OCI-LY1 (cell line): ENCODE results near the gene NUTM1.
"Not testable (repeated sequence)": the region's sequence is repeated elsewhere in the genome, so short reads cannot be mapped to it uniquely, and the experiment has no call there.

Experiments
- H2AFZ ChIP-seq: fragments of 200-600 bp; sonication (generic), shearing (Covaris generic); 2 replicates; pipeline ENCODE4 v1.6.0; 2014; ENCODE audit warnings: antibody characterized with exemption, mild to moderate bottlenecking, low read length
- H3F3A ChIP-seq: fragments of 200-600 bp; sonication (generic), shearing (Covaris generic); 2 replicates; pipeline ENCODE4 v1.6.0; 2014; ENCODE audit warnings: mild to moderate bottlenecking, antibody characterized with exemption, low read length, moderate library complexity; ENCODE audit not compliant: insufficient read depth
- H3K27ac ChIP-seq: fragments of 200-600 bp; sonication (generic); 2 replicates; pipeline ENCODE4 v1.5.1; 2014; ENCODE audit warnings: low read length, mixed run types, mild to moderate bottlenecking, low read depth; ENCODE audit not compliant: poor library complexity, severe bottlenecking
- H3K27me3 ChIP-seq: fragments of 200-600 bp; sonication (generic); 2 replicates; pipeline ENCODE4 v1.6.0; 2014; ENCODE audit warnings: antibody characterized with exemption, mild to moderate bottlenecking, low read length, moderate library complexity; ENCODE audit not compliant: insufficient read depth
- H3K36me3 ChIP-seq: fragments of 200-600 bp; sonication (generic); 2 replicates; pipeline ENCODE4 v1.6.1; 2014; ENCODE audit warnings: mild to moderate bottlenecking, antibody characterized with exemption, low read length, moderate library complexity, mixed read lengths; ENCODE audit not compliant: insufficient read depth
- H3K4me1 ChIP-seq: fragments of 200-600 bp; sonication (generic); 2 replicates; pipeline ENCODE4 v1.5.1; 2014; ENCODE audit warnings: mild to moderate bottlenecking, low read length, moderate library complexity; ENCODE audit not compliant: insufficient read depth, severe bottlenecking
- H3K4me2 ChIP-seq: fragments of 200-600 bp; sonication (generic), shearing (Covaris generic); 2 replicates; pipeline ENCODE4 v1.6.1; 2014; ENCODE audit warnings: low read length
- H3K4me3 ChIP-seq: fragments of 200-600 bp; sonication (generic); 2 replicates; pipeline ENCODE4 v1.5.1; 2014; ENCODE audit warnings: low read length, low read depth, mild to moderate bottlenecking, mixed read lengths; ENCODE audit not compliant: poor library complexity, severe bottlenecking
- H3K79me2 ChIP-seq: fragments of 200-600 bp; shearing (Covaris generic); 2 replicates; pipeline ENCODE4 v1.6.1; 2016; ENCODE audit warnings: mixed run types, low read length, mixed read lengths; ENCODE audit not compliant: insufficient read depth
- H3K9ac ChIP-seq: fragments of 200-600 bp; sonication (generic), shearing (Covaris generic); 2 replicates; pipeline ENCODE4 v1.6.1; 2014; ENCODE audit warnings: mild to moderate bottlenecking, low read length, mixed read lengths
- H3K9me2 ChIP-seq: fragments of 200-600 bp; sonication (generic), shearing (Covaris generic); 2 replicates; pipeline ENCODE4 v1.6.1; 2014; ENCODE audit warnings: low read depth, mild to moderate bottlenecking, low read length, mixed read lengths
- H3K9me3 ChIP-seq: fragments of 200-600 bp; shearing (Covaris generic); 2 replicates; pipeline ENCODE4 v1.6.1; 2014; ENCODE audit warnings: low read length, mixed read lengths
- H4K20me1 ChIP-seq: fragments of 200-600 bp; sonication (generic), shearing (Covaris generic); 2 replicates; pipeline ENCODE4 v1.6.0; 2016; ENCODE audit warnings: mild to moderate bottlenecking, low read length; ENCODE audit not compliant: insufficient read depth
- CTCF ChIP-seq: fragments of 200-600 bp; sonication (generic), shearing (Covaris generic); IDR thresholded peaks from 2 replicates; pipeline ENCODE4 v1.5.1; 2017; ENCODE audit warnings: mild to moderate bottlenecking, antibody characterized with exemption, low read length, moderate library complexity, mixed read lengths
- EZH2 ChIP-seq: fragments of 200-600 bp; sonication (generic), shearing (Covaris generic); IDR thresholded peaks from 2 replicates; pipeline ENCODE4 v1.8.0; 2017; ENCODE audit warnings: borderline replicate concordance, mixed run types, mild to moderate bottlenecking, antibody characterized with exemption, low read length, moderate library complexity, mixed read lengths

The NUTM1 gene

GRCh38 chr15:34347951-34348638 is 5.0 kb downstream of the NUTM1 start:
- TF ChIP-seq CTCF, result no peak
- no peak for TF ChIP-seq EZH2
- Histone ChIP-seq H3F3A (no peaks in the 10 kb centered on the region), H3K79me2 (no peaks in the 10 kb centered on the region), H3K9me3 (no peaks in the 10 kb centered on the region), H3K27me3 (peaks cover 5% of the 10 kb centered on the region; the same call in 1 of the 2 replicates), H3K9ac (no peak overlapping the region), H3K4me3 (no peak overlapping the region), H2AFZ (no peak overlapping the region), H3K36me3 (no peaks in the 10 kb centered on the region), H3K4me1 (no peaks in the 10 kb centered on the region), H3K9me2 (no peaks in the 10 kb centered on the region), H3K4me2 (no peak overlapping the region), H3K27ac (no peak overlapping the region), H4K20me1 (no peaks in the 10 kb centered on the region)

- Histone ChIP-seq H3F3A (no peaks in the 10 kb centered on the region), H3K79me2 (no peaks in the 10 kb centered on the region), H3K36me3 (no peaks in the 10 kb centered on the region), H3K4me3 (no peak overlapping the region), H4K20me1 (no peaks in the 10 kb centered on the region), H3K4me1 (no peaks in the 10 kb centered on the region), H3K27ac (no peak overlapping the region), H2AFZ (no peak overlapping the region), H3K4me2 (no peak overlapping the region), H3K9me3 (no peaks in the 10 kb centered on the region), H3K27me3 (peaks cover 5% of the 10 kb centered on the region; the same call in 1 of the 2 replicates), H3K9ac (no peak overlapping the region), H3K9me2 (no peaks in the 10 kb centered on the region)
- no peak for TF ChIP-seq EZH2
- no peak for TF ChIP-seq CTCF
Measured at GRCh38 chr15:34348735-34349300, 5.7 kb downstream of the NUTM1 start.

- Histone ChIP-seq H3K9me3 (no peaks in the 10 kb centered on the region), H2AFZ (no peak overlapping the region), H3K36me3 (no peaks in the 10 kb centered on the region), H3K9ac (no peak overlapping the region), H3K4me1 (no peaks in the 10 kb centered on the region), H3K4me3 (no peak overlapping the region), H3F3A (no peaks in the 10 kb centered on the region), H4K20me1 (no peaks in the 10 kb centered on the region), H3K27ac (no peak overlapping the region), H3K4me2 (no peak overlapping the region), H3K9me2 (no peaks in the 10 kb centered on the region), H3K79me2 (no peaks in the 10 kb centered on the region), H3K27me3 (peaks cover 5% of the 10 kb centered on the region; the same call in 1 of the 2 replicates)
- no peak for TF ChIP-seq CTCF
- TF ChIP-seq EZH2, result no peak
Measured at GRCh38 chr15:34349769-34350168, 6.7 kb downstream of the NUTM1 start.

GRCh38 chr15:34352996-34353395 is 9.9 kb downstream of the NUTM1 start:
- not testable (repeated sequence) for H3K9ac ChIP-seq, H3K27me3 ChIP-seq, H4K20me1 ChIP-seq, H3K79me2 ChIP-seq, H3K4me1 ChIP-seq, H2AFZ ChIP-seq, H3K4me3 ChIP-seq, H3K36me3 ChIP-seq, H3F3A ChIP-seq, H3K4me2 ChIP-seq, H3K27ac ChIP-seq, H3K9me3 ChIP-seq, H3K9me2 ChIP-seq
